Activated T-cell treated with anti-CD3 and anti-CD28 coated beads, Interleukin-2, amount 50 U/mL, for 72 hours (primary cell): ENCODE data around the gene OTOA. TPM values are rescaled to one million over a fixed set of nuclear protein-coding genes. Genes with fewer than 3 reads are reported as not detected.
A peak's percentile ranks its signal among the peaks of the same experiment; 100 is the strongest.
"Not testable (repeated sequence)": the region's sequence is repeated elsewhere in the genome, so short reads cannot be mapped to it uniquely, and the experiment has no call there.

Source experiments
- ATAC-seq, 2 donors: fragments of 150-1000 bp; cut with Tn5 transposase; replicated peaks in 1 of 2; 2 replicates each; pipeline ENCODE4 v1.10.0; 2021; ENCODE audit warnings: moderate library complexity in 2 of 2, mild to moderate bottlenecking in 1 of 2
- DNase-seq, 2 donors: peaks; one replicate each; pipeline ENCODE4 v3.0.0; 2021 to 2022; ENCODE audit warnings: mixed read lengths in 1 of 2
- H3K27ac Mint-ChIP-seq: one replicate; pipeline ENCODE4 v1.8.0; 2022; ENCODE audit warnings: mild to moderate bottlenecking, moderate library complexity, mixed read lengths
- H3K27me3 Mint-ChIP-seq: one replicate; pipeline ENCODE4 v1.8.0; 2022; ENCODE audit warnings: low read depth, mixed read lengths
- H3K36me3 Mint-ChIP-seq, 2 donors: one replicate each; pipeline ENCODE4 v1.8.0; 2022; ENCODE audit warnings: mixed read lengths in 2 of 2, mild to moderate bottlenecking in 1 of 2; ENCODE audit not compliant: insufficient read depth in 2 of 2
- H3K4me1 Mint-ChIP-seq: one replicate; pipeline ENCODE4 v1.8.0; 2022; ENCODE audit warnings: low read depth, mixed read lengths
- H3K4me3 Mint-ChIP-seq, 2 donors: one replicate each; pipeline ENCODE4 v1.8.0; 2022; ENCODE audit warnings: mild to moderate bottlenecking in 2 of 2, mixed read lengths in 2 of 2, moderate library complexity in 2 of 2
- H3K9me3 Mint-ChIP-seq, 2 donors: one replicate each; pipeline ENCODE4 v1.8.0; 2022; ENCODE audit warnings: mixed read lengths in 2 of 2
- total RNA-seq, 2 donors: library from RNA; stranded (reverse); gene quantifications; one replicate each; pipeline ENCODE4 v1.2.3, GENCODE V29; 2022

Gene OTOA
- total RNA-seq: under 1 TPM; 0.43 to 0.58 TPM

DNA sequence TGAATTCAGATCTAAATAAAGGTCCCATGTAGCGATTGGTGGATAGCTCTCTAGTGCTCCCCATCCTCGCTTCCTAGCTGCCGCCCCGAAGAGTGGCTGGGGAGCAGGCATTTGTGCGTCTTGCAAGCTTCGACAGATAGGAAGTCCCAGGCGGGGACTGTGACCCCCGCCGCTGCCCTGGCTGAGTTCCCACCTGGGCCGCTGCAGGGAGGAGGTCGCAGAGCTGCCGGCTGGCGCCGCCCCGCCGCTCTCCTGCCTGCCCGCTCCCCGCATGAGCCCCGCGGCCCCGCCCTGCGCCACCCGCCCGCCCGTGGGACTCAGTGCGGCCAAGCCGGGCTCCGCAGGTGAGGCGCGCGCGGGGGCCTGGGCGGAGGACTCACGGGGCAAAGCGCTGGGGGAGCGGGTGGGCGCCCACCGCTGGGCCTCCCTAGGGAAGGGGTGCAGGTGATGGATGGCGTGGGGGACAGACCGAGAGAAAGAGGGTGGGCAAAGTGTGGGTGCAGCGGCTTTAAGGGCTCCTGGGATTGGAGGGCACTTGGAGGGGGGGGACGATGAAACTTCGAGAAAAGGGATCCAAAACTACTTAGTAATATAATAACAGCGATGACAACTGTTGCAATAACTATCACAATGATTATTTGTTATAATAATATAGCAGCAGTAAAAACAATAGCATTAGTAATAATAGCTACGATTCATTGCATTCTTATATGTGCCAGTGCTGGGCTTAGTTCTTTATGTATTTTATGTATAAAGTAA is at the start of gene OTOA:
OTOA (plus strand) TSS at position 80 of the 759 bp plus-strand sequence. CDS start 14,547 bp downstream, outside the sequence.
- Mint-ChIP-seq H3K27ac (no peak within 1 kb of the TSS), H3K4me3 (peak within 1 kb of the TSS; percentile 71 to 79), H3K4me1 (peaks cover 28% of the 10 kb centered on the region), H3K27me3 (peaks cover 6% of the 10 kb centered on the region), H3K36me3 (no peaks in the 10 kb centered on the region), H3K9me3 (no peaks in the 10 kb centered on the region)
- ATAC-seq: peak; percentile 55 to 77
- peak; percentile 34 to 39 for DNase-seq

DNA sequence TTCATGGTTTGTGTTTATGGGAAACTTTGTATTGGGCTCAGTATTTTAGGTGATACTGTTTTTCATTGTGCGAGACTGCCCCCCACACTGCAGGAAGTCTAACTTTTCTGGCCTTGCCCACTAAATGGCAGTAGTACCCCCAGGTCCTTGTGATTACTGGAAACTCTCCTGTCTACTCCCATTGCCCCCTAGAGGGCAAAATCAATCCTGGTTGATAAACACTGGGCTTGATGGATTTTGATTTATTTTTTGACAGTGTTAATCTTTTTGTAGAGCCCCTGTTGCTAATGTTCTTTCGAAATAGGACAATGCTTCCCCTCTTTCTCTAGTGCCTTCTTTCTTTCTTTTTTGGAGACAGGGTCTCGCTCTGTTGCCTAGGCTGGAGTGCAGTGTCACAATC is 48.9 kb upstream of the OTOA start:
- peaks cover 41% of the 10 kb centered on the region for H3K4me1 Mint-ChIP-seq

DNA sequence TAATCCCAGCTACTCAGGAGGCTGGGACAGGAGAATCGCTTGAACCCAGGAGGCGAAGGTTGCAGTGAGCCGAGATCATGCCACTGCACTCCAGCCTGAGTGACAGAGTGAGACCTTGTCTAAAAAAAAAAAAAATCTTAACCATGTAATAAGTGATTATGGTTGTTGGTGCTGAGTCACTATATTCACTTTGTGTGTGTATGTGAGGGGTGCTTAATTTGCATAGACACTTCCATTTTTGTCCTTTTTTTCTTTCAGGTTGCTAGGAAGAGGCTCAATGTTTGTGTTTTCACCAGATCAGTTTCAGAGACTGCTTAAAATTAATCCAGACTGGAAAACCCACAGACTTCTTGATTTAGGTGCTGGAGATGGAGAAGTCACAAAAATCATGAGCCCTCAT is 46.2 kb upstream of the OTOA start:
- ATAC-seq: peak in 1 of 2 donors; percentile 47
- H3K27me3 Mint-ChIP-seq: no peaks in the 10 kb centered on the region
- no peak for DNase-seq
- no peak overlapping the region for H3K4me3 Mint-ChIP-seq
- peaks cover 4 to 15% of the 10 kb centered on the region in 2 donors for H3K36me3 Mint-ChIP-seq
- no peaks in the 10 kb centered on the region for H3K9me3 Mint-ChIP-seq
- H3K27ac Mint-ChIP-seq: no peak overlapping the region
- peaks cover 22% of the 10 kb centered on the region for H3K4me1 Mint-ChIP-seq

More for the DNA sequence above, 48.9 kb upstream of the OTOA start:
- peak overlapping the region; percentile 57 for H3K27ac Mint-ChIP-seq
- no peak for DNase-seq
- peaks cover 4 to 15% of the 10 kb centered on the region in 2 donors for H3K36me3 Mint-ChIP-seq
- H3K27me3 Mint-ChIP-seq: no peaks in the 10 kb centered on the region
- no peak overlapping the region for H3K4me3 Mint-ChIP-seq
- H3K9me3 Mint-ChIP-seq: no peaks in the 10 kb centered on the region
- ATAC-seq: no peak

DNA sequence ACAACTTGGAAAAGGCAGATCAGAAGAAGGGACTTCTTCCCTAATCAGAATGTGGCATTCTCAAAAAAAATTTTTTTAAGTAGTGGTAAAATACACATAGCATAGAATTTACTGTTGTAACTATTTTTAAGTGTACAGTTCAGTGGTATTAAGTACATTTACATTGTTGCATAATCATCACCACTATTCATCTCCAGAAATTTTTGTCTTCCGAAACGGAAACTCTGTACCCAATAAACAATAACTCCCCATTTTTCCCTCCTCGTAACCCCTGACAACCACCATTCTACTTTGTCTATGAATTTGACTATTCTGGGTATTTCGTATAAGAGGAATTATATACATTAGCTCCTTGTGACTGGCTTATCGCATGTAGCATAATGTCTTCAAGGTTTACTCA is 45.5 kb upstream of the OTOA start:
- Mint-ChIP-seq H3K36me3 (peaks cover 4 to 15% of the 10 kb centered on the region in 2 donors), H3K27me3 (no peaks in the 10 kb centered on the region), H3K27ac (peak overlapping the region; percentile 23), H3K9me3 (no peaks in the 10 kb centered on the region), H3K4me1 (peaks cover 18% of the 10 kb centered on the region), H3K4me3 (no peak overlapping the region)
- DNase-seq: no peak
- no peak for ATAC-seq

DNA sequence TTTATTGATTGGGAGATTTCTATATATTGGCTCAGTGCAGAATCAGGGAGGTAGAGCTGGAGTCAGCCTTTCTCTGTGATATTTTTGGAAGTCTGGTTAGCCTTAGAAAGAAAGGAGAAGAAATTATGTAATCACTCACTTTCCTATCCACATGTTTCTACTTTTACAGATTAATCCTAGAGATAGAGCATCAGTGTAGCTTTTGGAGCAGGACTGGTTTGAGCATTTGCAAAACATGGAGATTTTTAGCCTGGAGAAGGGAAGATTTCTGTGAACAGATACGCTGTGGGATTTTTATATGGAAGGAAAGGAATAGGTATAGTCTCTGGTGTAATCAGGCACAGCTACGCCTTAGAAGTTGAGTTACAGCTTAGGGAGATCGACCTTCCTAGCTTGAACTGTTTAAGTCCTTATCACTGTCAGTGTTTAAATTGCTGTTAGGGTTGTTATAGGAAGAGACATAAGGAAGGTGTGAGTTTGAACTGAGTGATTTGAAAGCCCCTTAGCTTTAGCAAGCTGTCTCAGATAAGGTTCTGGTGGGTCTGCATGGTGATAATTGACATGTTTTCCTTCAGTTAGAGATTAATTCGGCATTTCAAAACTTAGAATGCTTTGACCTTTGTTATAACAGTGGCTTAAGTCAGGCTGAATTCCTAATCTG is 43.9 kb upstream of the OTOA start:
- no peak overlapping the region for H3K27ac Mint-ChIP-seq
- no peaks in the 10 kb centered on the region for H3K9me3 Mint-ChIP-seq
- H3K36me3 Mint-ChIP-seq: peaks cover 4 to 15% of the 10 kb centered on the region in 2 donors
- H3K27me3 Mint-ChIP-seq: no peaks in the 10 kb centered on the region
- ATAC-seq (no peak), DNase-seq (no peak)
- peaks cover 23% of the 10 kb centered on the region for H3K4me1 Mint-ChIP-seq
- H3K4me3 Mint-ChIP-seq: no peak overlapping the region

DNA sequence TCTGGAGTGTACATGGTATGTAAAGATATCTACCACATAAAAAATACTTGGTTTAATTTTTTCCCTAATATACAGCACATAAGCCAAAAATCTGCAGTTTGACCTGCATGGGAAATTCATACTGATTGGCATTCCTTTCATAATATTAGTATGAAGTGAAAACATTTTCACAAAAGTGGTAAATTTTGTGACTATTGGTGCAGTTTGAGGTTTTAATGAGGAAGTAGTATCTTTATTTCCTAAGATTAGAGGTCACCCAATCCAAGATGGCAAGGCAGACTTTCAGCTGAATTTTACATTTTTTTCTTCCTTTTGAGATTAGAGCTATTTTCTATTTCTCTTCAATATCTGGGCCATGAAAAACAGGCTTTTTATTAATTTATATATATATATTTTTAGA is 43.2 kb upstream of the OTOA start:
- ATAC-seq (no peak), DNase-seq (no peak)
- Mint-ChIP-seq H3K27ac (no peak overlapping the region), H3K36me3 (peaks cover 4 to 19% of the 10 kb centered on the region in 2 donors), H3K4me3 (no peak overlapping the region), H3K27me3 (no peaks in the 10 kb centered on the region), H3K4me1 (peaks cover 24% of the 10 kb centered on the region), H3K9me3 (no peaks in the 10 kb centered on the region)

DNA sequence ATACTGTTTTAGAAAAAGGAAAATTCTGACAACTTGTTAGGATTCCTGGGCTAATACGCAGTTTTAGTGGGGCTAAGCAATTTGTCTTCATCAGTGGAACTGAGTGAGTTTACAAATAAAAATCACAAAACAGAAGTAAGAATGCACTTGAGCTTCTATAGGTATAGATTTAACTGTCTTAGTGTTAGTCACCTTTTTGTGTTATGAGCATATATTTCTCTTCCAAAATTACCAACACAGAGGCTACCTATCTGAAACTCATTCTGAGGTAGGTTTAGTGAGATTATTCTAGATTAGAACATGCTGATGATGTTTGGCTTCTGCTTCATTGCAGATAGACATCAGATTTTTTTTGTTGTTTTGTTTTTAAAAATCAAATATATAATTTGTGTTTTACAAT is 41.2 kb upstream of the OTOA start:
- H3K36me3 Mint-ChIP-seq: peaks cover 4 to 32% of the 10 kb centered on the region in 2 donors
- no peak overlapping the region for H3K4me3 Mint-ChIP-seq
- H3K4me1 Mint-ChIP-seq: peaks cover 32% of the 10 kb centered on the region
- ATAC-seq: peak; percentile 44 to 60
- H3K9me3 Mint-ChIP-seq: no peaks in the 10 kb centered on the region
- peak overlapping the region; percentile 63 for H3K27ac Mint-ChIP-seq
- H3K27me3 Mint-ChIP-seq: no peaks in the 10 kb centered on the region
- DNase-seq: no peak

DNA sequence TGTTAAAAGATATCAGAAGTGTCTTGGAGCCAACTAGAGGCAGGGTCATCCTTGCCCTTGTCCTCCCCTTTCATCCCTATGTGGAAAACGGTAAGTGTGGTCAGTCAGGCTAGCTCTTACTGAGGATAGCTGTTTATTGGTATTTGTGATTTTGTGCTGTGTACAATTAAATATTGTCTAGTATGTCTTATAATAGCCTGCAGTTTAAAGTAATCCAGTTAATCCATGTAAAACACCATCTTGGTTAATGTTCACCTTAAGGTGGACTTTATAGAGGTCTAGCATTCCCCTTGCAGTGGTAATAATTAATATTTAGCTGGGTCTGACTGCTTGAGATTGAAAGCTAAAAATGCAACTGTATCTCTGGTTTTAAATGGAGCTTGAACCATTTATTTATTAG is 38.7 kb upstream of the OTOA start:
- H3K27ac Mint-ChIP-seq: no peak overlapping the region
- H3K36me3 Mint-ChIP-seq: peaks cover 11 to 36% of the 10 kb centered on the region in 2 donors
- DNase-seq: no peak
- H3K4me1 Mint-ChIP-seq: peaks cover 32% of the 10 kb centered on the region
- H3K4me3 Mint-ChIP-seq: no peak overlapping the region
- no peaks in the 10 kb centered on the region for H3K9me3 Mint-ChIP-seq
- ATAC-seq: no peak
- no peaks in the 10 kb centered on the region for H3K27me3 Mint-ChIP-seq

DNA sequence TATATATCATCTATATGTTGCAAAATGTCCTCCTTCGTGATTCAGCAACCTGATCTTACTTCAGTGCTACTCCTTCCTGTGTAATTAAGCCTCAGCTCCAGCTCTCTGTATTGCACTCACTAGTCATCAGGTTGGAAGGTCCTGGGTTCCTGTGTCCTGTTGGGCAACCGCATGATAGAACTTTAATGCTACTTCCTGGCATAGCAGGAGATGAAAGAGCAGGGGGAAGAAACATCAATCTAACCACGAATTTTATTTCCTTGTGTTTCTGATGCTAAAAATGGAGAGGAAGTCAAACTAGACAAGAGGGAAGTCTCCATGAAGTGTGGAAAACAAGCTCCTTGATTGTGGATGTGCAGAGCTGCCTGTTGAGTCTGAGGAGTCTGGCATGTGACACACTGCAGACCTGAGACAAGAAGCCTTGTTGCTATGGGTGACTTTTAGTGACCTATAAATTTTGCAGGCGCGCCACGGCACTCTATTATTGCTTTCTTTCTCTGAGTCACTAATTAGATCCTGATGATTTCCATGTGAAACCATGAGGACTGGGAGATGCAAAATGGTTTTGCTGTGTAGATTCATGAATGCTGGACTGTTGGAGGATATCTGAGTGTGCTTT is 37.0 kb upstream of the OTOA start:
- Mint-ChIP-seq H3K4me1 (peaks cover 38% of the 10 kb centered on the region), H3K27me3 (no peaks in the 10 kb centered on the region), H3K36me3 (peaks cover 11 to 36% of the 10 kb centered on the region in 2 donors), H3K27ac (peak overlapping the region; percentile 25), H3K9me3 (no peaks in the 10 kb centered on the region), H3K4me3 (peak overlapping the region in 1 of 2 donors; percentile 67)
- DNase-seq: no peak
- ATAC-seq: peak; percentile 47 to 88

DNA sequence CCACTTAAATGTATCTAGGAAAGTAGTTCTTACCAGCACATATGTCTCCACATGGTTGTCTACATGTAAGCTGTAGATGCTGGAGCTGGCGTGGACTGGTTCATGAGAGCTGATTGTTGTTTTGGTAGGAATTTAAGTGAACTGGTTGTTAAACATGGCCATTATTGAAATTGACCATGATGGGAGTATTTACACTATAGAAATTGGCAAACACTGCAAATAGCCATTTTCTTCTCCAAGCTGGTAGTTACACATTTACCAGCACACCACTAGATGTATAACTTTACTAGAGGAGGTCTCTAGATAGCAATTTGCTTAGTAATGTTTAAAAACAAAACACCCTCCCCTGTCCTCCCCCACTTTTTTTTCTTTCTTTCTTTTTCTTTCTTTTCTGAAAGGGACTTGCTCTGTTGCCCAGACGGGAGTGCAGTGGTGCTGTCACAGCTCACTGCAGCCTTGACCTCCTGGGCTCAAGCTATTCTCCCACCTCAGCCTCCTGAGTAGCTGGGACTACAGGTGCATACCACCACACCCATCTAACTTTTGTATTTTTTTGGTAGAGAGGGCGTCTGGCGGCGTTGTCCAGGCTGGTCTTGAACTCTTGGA is 35.5 kb upstream of the OTOA start:
- H3K36me3 Mint-ChIP-seq: peaks cover 11 to 36% of the 10 kb centered on the region in 2 donors
- H3K4me3 Mint-ChIP-seq: no peak overlapping the region
- no peak overlapping the region for H3K27ac Mint-ChIP-seq
- ATAC-seq (no peak), DNase-seq (no peak)
- H3K27me3 Mint-ChIP-seq: no peaks in the 10 kb centered on the region
- H3K4me1 Mint-ChIP-seq: peaks cover 39% of the 10 kb centered on the region
- no peaks in the 10 kb centered on the region for H3K9me3 Mint-ChIP-seq

DNA sequence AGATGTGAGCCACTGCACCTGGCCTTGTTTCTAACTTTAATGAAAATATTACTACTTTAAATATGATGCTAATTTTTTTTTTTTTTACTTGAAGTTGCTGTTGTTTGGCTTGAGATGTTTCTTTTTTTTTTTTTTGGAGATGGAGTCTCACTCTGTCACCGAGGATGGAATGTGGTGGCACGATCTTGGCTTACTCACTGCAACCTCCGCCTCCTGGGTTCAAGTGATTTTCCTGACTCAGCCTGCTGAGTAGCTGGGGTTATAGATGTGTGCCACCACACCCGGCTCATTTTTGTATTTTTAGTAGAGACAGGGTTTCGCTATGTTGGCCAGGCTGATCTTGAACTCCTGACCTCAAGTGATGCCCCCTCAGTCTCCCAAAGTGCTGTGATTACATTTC is 35.0 kb upstream of the OTOA start:
- peaks cover 11 to 36% of the 10 kb centered on the region in 2 donors for H3K36me3 Mint-ChIP-seq
- no peak for ATAC-seq
- DNase-seq: no peak
- no peaks in the 10 kb centered on the region for H3K9me3 Mint-ChIP-seq
- peaks cover 39% of the 10 kb centered on the region for H3K4me1 Mint-ChIP-seq
- H3K27me3 Mint-ChIP-seq: no peaks in the 10 kb centered on the region
- H3K4me3 Mint-ChIP-seq: no peak overlapping the region
- H3K27ac Mint-ChIP-seq: no peak overlapping the region

DNA sequence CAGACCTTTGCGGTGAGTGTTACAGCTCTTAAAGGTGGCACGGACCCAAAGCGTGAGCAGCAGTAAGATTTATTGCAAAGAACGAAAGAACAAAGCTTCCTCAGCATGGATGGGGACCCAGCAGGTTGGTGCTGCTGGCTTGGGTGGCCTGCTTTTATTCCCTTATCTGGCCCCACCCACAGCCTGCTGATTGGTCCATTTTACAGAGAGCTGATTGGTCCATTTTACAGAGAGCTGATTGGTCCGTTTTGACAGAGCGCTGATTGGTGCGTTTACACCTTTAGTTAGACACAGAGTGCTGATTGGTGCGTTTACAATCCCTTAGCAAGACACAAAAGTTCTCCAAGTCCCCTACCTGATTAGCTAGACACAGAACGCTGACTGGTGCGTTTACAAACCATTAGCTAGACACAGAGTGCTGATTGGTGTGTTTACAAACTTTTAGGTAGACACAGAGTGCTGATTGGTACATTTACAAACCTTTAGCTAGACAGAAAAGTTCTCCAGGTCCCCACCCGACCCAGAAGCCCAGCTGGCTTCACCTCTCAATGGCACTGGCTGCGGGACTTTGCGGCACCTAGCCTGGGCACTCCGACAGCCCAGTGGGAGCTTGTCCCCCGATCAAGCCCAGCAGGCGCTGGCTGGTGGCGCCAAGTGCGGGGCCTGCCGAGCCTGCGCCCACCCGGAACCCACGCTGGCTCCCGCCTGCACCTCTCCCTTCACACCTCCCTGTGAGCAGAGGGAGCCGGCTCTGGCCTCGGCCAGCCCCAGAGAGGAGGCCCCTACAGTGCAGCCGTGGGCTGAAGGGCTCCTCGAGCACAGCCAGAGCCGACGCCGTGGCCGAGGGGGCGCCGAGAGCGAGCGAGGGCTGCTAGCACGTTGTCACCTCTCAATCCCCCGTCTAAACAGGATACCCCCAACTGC is 33.9 kb upstream of the OTOA start:
- H3K27ac Mint-ChIP-seq, ATAC-seq, H3K27me3 Mint-ChIP-seq, DNase-seq, H3K9me3 Mint-ChIP-seq, H3K4me3 Mint-ChIP-seq: not testable (repeated sequence)
- Mint-ChIP-seq H3K36me3 (peaks cover 11 to 31% of the 10 kb centered on the region in 2 donors), H3K4me1 (peaks cover 34% of the 10 kb centered on the region)
